GM15510 (cell line): ENCODE results near the gene PKD1L1.

ENCODE experiments used
- POLR2A ChIP-seq: IDR thresholded peaks from 3 replicates; pipeline ENCODE4 v1.6.1; 2011; ENCODE audit warnings: borderline replicate concordance; ENCODE audit not compliant: insufficient read length; ENCODE audit errors: extremely low read depth

PKD1L1 gene

DNA sequence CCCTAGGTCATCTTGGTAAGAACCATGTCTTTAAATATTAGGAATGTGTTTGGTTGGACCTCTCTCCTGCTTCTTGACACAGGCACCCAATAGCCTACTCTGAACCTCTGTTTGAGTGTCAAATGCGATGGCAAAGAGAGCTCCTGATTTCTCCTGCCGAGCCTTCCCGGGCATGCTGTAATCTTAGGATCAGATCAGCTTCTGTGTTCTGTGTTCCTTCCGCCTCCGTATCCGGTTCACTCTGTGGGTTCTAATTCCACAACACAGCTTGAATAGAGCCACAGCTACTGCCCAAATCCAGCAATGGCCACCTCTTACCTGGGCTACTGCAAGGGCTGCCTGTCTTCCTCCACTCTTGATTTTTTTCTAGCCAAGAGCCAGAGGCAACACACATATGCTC is 201.1 kb downstream of the PKD1L1 start:
- no peak for TF ChIP-seq POLR2A

DNA sequence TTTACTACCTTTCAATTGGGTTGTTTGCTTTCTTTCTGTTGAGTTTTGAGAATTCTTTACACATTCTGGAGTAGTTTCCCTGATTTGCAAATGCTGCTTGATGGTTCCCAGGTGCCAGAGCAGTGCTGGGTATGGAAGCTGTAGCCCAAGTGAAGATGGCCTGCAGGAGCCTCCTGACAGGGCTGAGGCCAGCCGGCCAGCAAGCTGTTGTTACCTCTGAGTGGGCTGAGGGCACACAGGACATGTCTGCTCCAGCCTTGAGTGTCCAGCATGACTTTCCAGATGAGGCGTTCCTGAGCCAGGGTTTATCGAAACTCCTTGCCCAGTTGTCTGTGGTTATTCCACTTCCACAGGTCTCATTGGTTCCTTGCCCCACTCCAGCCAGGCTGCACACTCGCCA is 201.8 kb downstream of the PKD1L1 start:
- no peak for TF ChIP-seq POLR2A

DNA sequence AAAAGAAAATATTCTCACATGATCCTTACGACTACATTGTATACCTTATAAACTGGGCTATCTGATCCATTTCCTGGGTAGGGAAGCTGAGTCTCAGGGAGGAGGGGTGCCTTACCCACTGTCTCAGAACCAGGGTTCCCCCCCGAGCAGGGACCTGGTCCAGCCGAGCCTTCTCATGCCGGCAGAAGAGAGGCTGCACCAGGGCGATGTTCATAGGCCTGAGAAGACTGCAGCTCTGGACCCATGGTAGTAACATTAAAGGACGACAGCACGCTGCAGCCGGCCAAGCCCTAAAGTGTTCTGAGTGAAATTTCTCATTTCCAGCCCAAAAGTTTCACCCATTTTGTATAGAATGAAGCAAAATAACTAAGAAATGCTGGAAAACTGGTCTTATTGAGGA is 203.4 kb downstream of the PKD1L1 start:
- TF ChIP-seq POLR2A = no peak

DNA sequence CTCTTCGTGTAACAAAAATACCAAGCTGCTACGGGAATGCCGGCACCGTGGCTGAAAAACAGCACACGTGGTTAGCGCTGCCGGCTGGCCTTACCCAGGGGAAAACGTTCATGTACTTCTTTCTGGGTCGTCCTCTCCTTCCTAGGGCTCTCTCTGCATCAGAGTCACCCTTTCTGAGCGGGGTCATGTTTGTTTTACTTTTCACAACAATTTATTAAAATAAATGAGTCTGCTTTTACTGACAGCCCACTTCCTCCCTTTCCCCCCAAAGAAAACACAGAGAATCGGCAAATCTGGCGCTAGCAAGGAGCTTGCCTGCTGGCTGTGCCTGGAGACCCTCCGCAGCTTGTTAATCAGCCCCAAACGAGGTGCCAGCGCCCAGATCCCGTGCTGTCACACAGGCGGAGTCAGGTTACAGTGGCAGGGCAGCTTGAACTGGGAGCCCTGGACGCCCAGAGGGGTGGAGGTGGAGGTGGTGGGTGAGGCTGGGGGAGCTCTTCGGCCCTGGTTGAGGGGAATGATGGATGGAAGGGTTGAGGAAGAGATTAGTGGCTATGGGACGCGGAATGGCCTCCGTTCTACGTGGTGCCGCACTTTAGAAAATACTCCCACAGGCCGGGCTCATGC is 204.2 kb downstream of the PKD1L1 start:
- no peak for TF ChIP-seq POLR2A

DNA sequence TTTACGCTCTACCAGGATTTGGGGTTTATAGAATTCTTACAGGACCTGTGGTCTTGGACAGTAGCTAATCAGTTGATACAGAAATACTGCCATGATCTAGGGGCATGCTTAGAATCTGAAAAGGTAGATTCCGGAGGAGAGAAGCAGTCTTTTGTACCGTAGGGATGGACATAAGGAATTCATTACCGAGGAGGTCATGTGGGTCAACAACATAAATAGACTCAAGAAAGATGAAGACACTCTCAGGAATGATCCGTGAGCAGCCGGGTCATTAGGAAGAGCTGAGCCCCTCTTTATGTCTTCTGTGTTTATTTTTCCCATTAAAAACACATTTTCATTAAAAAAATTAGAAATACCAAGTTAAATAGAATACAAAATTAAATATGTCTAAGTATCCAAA is 206.3 kb downstream of the PKD1L1 start:
- no peak for TF ChIP-seq POLR2A

DNA sequence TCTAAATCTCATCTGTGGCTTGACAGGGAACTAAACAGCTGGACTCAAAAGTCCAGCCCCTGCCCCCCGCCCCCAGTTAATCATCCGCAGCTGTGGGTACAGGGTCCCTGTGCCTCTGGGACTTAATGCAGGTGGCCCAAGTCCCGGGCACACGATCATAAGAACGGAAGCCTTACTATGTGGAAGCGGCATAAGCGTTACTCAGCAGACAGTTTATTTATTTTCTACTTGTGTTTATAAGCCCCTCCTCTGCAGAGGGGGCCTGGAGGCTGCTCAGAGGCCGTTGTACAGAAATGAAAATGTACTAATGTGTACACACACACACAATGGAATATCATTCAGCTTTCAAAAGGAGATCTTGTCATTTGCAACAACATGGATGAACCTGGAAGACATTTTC is 208.4 kb downstream of the PKD1L1 start:
- no peak for TF ChIP-seq POLR2A

DNA sequence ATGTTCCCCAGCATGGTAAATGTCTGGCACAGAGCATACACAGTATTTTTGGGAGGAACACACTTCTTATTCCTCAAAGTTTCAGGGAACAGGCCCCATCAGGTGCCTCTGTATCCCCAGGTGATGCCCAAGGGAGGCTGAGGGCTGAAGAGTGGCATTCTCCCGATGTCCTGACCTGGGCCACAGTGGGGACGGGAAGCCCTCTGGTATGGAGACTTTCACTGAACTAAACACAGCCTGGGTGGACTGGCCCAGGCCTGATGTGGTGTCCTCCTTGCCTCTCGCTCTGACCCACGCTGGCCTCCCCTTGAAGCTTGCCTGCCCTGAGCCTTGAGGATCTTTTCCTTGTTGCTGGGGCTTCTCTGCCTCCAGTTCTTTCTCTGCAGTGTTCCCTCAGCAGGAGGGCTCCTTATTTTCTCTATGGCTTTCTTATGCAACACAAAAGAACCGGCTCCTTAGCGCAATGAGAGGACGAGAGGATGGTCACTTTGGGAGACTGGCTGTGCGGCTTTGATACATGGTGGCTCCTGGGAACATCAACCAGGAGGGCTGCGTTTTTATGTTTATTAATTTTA is 208.9 kb downstream of the PKD1L1 start:
- no peak for TF ChIP-seq POLR2A

DNA sequence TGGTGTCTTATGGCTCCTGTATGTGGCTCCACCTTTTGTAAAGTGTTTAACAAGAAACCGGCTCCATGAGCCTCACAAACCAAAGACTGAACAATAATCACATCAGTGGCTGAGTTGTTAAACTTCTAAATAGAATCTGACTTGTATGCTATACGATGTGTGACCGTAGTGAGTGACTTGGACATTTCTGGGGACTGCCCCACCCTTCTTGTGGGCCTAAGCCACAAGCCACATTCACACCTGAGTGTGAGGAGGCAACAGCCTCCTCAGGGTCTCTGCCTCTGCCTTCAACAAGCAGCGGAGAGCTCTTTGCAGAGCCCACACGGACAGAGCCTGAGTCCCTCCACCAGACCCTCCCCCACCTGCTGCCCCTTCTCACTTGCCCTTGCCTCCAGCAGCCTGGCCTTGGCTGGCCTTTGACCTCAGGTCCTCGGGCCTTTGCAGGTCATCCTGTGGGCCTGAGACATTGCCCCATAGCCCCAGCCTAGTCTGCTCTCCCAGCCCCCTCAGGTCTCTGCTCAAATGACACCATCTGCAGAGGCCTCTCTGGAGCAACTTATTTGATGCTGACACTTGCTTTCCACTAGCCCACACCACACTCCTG is 209.6 kb downstream of the PKD1L1 start:
- no peak for TF ChIP-seq POLR2A

DNA sequence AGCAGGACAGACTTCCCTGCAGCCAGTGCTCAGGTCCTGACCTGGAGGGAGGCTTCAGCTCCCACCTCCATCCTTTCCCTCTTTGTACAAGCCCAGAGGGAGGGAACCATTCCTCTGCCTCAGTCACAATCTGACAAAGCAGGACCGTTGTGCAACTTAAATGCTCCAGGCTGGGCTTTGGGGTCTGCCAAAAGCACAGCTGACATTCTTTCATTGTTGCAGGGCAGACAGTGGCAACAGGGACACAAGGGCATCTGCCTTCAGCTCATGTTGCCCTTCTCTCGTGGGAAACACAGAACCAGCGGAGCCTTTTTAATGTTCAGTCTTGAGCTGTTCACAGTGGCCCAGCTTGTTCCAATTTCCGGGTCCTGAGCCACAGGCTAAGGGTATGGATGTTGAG is 210.7 kb downstream of the PKD1L1 start:
- no peak for TF ChIP-seq POLR2A

DNA sequence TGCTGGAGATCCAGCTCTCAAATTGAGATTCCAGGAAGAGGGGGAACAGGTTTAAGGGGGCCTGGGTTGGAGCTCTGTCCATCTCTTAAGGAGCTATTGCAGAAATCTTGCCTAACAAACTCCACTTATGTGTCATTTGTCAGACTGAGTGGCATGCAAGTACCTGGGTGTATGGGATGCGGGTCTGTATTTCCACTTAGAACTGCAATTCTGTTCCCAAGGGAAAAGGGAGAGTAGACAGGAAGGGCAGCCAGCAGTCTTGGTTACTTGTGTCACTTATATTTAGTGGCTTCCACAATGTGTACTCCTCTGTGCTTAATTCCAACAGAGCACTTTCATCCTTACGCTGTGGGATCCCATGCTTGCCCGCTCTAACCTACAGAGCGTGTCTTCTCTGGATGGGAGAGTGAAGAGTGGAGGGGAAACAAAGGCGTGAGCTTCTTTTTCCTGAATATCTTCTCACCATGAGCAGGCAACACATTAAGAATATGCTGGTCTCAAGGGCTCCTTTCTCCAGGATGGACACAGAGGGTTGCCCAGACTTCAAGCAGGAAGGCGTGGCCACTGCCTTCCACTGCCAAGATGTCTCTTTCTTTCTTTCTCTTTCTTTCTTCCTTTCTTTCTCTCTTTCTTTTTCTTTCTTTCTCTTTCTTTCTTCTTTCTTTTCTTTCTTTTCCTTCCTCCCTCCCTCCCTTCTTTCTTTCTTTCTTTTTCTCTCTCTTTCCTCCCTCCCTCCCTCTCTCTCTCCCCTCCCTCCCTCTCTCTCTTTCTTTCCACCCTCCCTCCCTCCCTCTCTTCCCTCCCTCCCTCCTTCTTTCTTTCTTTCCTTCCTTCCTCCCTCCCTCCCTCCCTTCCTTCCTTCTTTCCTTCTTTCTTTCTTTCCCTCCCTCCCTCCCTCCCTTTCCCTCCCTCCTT is 212.6 kb downstream of the PKD1L1 start:
- TF ChIP-seq POLR2A = no peak

DNA sequence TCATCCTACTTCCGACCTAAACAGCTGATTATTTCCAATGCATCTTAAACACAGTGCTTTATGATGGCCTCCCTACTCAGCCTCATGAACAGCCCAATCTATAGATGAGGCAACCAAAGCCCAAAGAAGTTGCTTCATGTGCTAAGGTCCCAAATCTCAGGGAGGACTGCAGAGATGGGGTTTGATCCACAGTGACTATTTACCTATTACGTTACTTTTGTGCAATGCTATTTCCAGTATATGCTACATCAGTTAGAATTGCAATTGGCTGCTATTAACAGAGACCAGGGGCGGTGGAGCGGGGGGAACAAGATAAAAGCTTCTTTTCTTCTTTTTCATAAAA is 213.3 kb downstream of the PKD1L1 start:
- no peak for TF ChIP-seq POLR2A

DNA sequence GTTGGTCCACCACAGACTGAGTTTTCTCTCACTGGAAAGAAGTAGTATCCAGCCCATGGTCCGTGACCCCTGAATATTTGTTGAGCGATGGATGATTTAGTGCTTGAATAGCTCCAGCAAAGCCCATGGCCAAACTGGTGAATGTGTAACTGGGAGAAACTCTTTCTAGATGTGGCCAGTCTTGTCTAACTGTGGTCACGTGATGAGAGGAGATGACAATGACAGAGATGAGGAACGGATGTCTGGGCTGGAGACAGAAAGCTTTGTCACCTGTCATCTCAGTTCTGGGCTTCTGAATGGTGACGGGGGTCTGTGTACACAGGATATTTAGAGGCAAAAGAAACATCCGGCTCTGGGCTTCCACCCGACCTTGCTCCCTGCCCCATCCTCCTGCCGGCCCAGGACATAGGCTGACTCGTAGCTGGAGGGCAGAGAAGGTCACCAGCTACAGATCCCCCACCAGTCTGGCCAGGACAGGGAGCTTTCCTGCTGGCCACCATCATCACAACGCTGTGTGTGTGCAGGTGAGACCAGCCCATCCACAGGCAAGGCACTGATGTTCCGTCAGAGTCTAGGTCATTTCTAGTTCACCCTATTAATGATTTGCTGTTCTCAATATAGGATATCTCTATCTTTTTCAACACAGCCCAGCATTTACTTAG is 213.8 kb downstream of the PKD1L1 start:
- no peak for TF ChIP-seq POLR2A

DNA sequence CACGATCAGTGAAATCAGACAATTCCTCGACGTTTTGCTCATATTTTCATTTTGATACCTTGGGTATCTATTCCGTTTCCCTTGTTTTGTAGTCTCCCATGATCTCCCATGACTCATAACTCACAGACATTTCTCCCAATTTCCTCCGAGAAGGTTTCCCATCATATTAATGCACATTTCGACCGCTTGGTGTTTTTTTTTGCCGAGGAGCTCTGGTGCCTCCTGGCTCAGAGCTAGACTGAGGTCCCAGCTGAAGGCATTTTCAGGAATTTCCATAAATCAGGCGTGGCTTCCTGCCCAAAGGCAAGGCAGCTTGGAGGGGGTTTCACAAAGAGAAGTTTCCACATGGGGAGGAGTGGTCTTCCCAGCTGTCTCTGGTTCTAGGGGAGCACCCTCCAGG is 218.1 kb downstream of the PKD1L1 start:
- TF ChIP-seq POLR2A = no peak

DNA sequence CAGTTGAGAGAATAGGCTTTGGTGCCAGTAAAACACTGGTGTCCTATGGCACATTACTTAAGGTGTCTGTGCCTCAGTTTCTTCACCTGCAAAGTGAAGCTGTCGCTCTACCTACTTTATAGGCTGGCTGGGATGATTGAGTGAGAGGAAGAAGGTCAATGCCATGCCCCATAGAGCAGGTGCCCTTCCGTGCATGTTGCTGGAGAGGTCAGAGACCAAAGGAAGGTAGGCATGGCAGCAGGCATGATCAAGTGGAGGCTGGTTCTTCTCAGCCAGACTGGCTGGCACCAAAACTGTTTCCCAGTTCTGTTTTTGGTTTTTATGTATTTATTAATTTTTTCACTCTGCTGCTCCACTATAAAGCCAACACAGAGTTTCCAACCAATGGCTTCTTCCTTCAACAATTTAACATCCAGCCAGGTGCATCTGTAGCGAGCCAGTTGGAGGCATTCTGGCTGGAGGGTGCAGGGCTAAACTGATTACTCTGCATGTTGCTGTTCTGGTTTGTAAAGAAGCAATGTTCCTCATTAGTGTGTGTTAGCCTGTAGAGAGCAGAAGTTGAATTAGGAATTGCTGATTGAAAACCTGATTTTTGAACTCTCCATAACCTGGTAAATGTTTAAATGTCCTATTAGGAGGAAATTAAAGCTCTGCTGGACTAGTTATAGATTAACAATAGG is 222.1 kb downstream of the PKD1L1 start:
- TF ChIP-seq POLR2A = no peak

DNA sequence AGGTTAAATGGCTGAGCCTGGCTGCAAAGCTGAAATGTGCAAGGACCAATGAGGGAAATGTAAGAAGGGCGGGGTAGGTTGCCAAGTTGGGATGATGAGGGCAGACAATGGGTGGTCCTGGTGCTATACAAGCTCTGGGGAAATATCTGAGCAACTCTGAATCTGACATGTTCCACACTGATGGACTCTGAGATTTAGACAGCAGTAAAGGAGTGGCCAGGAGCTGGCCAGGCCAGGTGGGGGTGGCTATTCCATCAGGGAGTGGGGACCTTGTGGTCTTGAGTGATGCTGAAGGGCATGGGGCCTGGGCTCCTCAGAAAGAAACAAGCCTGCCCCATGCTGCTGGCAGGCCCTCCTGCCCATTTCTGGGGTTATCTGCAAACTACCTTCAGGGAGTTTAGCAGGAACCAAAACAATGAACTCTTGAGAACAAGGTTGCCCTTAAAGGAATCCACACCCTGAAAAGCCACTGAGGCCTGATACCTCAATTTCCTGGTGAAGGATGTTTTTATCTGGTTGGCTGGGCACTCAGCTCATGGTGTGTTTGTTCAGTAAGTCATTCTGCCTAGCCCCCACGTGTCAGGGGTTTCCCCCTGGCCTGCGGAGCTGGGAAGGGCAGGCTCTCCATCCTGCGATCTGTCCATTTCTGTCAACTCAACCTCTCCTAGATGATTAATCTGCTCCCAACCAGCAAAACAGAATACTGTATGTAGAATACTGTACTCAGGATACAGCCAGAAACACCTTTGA is 223.1 kb downstream of the PKD1L1 start:
- no peak for TF ChIP-seq POLR2A
